Measurements from ENCODE around the gene MXRA7.

DNA sequence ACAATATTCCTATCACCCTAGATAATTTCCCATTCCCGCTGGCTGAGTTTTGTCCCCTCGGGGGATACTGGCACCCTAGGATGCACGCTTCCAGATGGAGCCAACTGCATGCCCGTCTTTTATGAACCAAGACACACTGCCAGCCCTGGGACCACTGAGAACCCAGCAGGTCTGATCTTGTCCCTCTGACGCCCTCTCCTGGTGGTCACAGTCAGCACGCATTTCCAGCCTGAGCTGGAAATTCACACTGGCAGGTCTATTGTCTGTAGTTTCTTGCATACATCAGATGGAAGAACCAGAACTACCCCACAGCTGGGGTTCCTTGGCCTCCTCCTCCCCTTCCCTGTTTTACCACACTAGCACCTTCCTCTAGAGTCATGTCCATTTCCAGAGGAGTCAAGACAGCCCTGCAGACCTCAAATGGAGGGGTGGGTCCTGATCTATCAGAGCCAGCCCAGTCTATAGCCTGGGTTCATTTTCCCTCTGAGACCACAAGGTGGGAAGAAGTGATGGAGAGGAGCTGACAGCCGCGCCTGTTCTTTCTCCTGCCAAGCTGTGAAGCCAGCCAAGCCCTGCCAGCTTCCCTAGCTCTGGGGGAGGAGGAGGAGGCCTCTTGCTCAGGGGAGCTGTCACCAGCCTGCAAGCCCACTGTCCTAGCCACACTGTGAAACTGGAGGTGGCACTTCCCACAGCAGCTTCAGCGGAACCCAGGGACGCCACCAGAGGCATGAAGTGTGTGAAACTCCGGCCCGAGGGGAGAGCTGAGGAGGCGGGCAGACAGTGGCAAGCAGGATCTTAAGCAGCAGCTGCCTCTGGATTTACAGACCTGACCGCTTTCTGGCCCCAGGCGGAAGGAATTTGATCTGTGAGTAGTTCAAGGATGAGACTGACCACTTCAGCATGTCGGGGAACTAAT, 29.3 kb downstream of the MXRA7 start:
- TF ChIP-seq, protein P1, sequence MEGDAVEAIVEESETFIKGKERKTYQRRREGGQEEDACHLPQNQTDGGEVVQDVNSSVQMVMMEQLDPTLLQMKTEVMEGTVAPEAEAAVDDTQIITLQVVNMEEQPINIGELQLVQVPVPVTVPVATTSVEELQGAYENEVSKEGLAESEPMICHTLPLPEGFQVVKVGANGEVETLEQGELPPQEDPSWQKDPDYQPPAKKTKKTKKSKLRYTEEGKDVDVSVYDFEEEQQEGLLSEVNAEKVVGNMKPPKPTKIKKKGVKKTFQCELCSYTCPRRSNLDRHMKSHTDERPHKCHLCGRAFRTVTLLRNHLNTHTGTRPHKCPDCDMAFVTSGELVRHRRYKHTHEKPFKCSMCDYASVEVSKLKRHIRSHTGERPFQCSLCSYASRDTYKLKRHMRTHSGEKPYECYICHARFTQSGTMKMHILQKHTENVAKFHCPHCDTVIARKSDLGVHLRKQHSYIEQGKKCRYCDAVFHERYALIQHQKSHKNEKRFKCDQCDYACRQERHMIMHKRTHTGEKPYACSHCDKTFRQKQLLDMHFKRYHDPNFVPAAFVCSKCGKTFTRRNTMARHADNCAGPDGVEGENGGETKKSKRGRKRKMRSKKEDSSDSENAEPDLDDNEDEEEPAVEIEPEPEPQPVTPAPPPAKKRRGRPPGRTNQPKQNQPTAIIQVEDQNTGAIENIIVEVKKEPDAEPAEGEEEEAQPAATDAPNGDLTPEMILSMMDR (IDR thresholded peaks at IDR 0.05) = peak; percentile 72 to 88 (median 79)
- TF ChIP-seq POLR2A (IDR thresholded peaks at IDR 0.05) (no peak), EP300 (IDR thresholded peaks at IDR 0.05; ENCODE audit: low read depth) (no peak), POLR2AphosphoS5 (IDR thresholded peaks at IDR 0.05) (no peak)

Data from transverse colon (tissue), 4 donors.